Muscle of back (tissue), 11 donors: ENCODE results near the gene TMEM131L. TPM values are rescaled to one million over a fixed set of nuclear protein-coding genes. Genes with fewer than 3 reads are reported as not detected.
"Not testable (repeated sequence)": the region's sequence is repeated elsewhere in the genome, so short reads cannot be mapped to it uniquely, and the experiment has no call there.

Experiments
- DNase-seq, 3 donors: peaks; one replicate each; pipeline versions ENCODE4 v3.0.0 to v3.0.0-alpha.2; 2013
- polyA plus RNA-seq, 10 donors: library from polyadenylated mRNA; unstranded; fragments of 120-200 nt; gene quantifications; one replicate each; pipeline ENCODE4 v1.2.1, GENCODE V29; 2013; ENCODE audit not compliant: insufficient read length in 10 of 10

Gene TMEM131L
- polyA plus RNA-seq, 10 donors = 31.5 to 66.6 (median 49.6) TPM

DNA sequence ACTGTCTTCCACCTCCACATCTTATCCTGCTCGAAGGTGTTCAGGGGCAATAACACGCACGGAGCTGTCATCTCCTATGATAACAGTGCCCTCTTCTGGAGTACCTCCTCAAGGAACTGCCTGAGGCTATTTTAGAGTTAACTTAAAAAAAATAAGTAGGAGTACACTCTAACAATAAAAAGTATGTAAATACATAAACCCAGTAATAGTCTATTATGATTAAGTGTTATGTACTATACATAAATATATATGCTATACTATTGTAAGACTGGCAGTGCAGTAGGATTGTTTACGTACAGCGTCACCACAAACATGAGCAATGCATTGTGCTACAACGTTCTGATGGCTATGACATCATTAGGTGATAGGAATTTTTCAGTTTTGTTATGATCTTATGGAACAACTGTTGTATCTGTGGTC lies 183.4 kb downstream of the TMEM131L start:
- no peak for DNase-seq

DNA sequence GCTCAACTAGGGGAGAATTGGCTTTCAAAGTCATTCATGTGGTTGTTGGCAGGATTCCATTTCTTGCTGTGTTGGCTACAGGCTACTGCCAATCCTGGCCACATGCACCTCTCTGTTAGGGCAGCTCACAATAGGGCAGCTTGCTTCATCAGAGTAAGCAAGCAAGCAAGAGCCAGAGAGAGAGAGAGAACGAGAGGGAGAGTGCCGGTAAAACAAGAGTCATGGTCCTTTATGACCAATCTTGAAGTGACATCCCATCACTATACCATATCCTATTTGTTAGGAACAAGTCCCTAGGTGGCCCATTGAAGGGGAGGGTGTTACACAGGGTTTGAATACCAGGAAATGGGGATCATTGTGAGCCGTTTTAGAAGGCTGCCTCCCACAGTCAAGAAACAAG lies 185.0 kb downstream of the TMEM131L start:
- DNase-seq = no peak

DNA sequence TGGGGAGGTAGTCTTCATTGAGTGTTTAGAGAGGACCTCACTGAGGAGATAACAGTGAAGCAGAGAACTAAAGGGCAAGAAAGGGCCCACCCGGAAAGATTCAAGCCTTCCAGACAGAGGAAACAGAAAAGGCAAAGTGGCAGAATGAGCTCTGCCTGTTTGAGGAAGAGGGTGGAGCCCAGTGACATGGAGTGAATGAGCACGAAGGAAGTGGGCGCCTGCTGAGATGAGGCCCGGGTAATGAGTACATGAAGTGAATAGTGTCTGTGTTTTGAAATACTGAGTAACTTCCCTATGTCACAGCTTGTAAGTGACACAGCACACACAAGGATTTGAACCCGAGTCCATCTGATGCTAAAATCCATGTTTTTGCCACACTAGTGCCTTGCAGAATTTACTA lies 185.4 kb downstream of the TMEM131L start:
- DNase-seq = peak in 2 of 3 donors; percentile 20 to 34

DNA sequence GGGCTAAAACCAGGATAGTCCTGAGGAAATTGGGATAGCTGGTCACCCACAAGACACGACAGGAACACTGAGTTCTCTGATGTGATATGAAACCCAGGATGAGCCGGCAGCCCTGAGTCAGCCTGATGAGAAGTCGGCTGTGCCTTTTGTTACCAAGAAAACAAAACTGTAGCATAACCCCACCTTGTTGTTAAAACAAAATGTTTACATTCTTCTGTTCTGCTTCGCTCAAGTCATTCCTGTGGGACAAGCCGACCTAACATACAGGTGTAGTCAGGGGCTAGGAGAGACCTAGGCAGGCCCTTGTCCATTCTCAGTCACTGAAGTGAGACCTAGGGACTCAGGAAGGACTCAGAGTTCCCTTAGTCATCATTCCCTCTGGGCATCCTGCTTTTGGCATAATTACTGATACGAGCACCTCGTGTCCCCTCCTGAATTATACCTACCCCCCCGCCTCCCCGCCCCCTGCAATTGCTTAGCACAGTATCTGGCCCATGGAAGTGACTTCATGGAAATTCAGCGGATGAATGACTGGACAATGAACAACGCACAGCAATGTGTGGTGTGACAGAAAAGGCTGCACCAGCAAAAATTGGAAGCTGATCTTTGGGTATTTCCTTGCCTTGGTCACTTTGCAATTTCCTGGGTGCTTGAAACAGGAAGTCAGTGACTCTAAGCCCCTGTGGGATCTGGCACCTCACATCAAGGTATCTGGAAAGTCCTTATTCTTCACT lies 186.1 kb downstream of the TMEM131L start:
- peak in 1 of 3 donors; percentile 11 for DNase-seq

DNA sequence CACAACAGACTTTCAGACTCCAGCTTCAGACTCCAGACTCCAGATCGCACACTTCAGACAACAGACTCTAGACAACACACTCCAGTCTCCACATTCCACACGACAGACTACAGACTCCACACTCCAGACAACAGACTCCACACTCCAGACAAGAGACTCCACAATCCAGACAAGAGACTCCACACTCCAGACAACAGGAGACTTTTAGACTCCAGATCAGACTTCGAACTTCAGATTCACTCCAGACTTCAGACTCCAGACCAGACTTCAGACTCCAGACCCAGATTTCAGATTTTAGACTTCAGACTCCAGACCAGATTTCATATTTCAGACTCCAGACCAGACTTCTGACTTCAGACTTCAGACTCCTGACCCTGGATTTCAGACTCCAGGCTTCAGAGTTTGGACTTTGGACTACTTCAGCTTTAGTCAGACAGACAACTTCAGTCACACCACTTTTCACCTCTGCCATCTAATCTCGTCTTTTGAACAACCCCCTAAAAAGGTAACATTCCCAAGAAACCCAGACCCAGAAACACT lies 188.9 kb downstream of the TMEM131L start:
- DNase-seq = no peak

DNA sequence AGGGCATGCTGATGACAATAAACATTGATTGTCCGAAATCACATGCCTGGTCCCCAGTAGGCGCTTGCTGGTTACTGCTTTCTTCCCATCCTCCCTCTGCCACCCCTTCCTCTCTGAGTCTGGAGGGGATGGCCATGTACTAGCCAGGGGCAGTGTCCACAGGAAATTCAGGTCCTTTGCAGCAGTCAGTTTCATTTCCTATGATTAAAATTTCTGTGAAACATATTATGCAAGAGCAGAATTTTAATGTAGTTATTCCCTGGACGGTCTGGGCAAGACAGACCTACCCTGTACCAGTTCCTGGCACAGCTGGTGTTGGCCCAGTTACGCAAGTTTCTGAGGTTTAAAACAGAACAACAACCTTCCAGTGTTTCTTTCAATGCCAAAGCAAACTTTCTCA lies 189.8 kb downstream of the TMEM131L start:
- DNase-seq = peak in 1 of 3 donors; percentile 10

- peak in 1 of 3 donors; percentile 43 for DNase-seq
These were observed 195.2 kb downstream of the TMEM131L start for GRCh38 chr4:153661215-153661822.

- no peak for DNase-seq
These were observed 195.7 kb downstream of the TMEM131L start for GRCh38 chr4:153661908-153662307.

DNA sequence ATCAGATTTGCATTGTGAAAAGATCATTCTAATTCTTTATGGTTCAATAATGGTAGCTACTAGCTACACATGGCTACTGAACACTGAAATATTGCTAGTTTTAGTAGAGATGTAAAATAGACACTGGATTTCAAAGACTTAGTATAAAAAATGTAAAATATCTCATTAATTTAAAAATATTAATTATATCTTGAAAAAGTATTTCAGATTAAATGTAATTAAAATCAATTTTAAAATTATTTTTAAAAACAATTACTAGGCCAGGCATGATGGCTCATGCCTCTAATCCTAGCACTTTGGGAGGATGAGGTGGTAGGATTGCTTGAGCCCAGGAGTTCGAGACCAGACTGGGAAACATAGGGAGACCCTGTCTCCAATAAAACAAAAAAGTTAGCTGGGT lies 197.5 kb downstream of the TMEM131L start:
- no peak for DNase-seq

DNA sequence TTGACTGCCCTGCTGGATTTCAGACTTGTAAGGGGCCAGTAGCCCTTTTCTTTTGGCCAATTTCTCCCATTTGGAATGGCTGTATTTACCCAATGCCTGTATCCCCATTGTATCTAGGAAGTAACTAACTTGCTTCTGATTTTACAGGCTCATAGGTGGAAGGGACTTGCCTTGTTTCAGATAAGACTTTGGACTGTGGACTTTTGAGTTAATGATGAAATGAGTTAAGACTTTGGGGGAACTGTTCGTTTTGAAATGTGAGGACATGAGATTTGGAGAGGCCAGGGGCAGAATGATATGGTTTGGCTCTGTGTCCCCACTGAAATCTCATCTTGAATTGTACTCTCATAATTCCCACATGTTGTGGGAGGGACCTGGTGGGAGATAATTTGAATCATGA lies 200.3 kb downstream of the TMEM131L start:
- not testable (repeated sequence) for DNase-seq

DNA sequence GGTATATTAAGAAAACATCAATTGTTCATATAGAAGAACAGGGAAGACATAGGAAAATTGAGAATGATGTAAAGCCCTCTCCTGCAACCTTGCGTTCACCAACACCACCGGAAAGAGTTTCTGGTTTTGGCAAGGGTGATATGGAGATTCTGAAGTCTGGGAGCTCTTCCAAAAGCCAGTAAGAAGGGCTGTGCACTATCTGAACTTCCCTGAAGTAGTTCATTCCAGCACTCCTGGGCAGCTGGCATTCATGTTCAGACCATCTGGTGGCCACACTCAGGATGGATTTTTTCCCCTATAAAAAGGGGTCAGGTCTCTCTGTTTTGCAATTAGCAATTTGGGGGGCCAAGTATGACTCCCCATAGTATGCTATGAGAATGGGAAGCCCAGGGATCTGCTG lies 202.5 kb downstream of the TMEM131L start:
- DNase-seq = no peak

DNA sequence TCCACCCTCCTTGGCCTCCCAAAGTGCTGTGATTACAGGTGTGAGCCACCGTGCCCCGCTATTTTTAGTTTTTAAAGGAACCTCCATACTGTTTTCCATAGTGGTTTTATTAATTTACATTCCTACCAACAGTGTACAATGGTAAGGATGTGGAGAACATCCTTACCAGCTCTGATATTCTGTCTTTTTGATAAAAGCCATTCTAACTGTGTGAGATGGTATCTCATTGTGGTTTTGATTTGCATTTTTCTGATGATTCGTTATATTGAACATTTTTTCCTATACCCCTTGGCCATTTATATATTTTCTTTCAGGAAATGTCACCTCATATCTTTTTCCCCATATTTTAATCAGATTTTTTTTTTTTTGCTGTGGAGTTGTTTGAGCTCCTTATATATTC lies 203.7 kb downstream of the TMEM131L start:
- DNase-seq = no peak

DNA sequence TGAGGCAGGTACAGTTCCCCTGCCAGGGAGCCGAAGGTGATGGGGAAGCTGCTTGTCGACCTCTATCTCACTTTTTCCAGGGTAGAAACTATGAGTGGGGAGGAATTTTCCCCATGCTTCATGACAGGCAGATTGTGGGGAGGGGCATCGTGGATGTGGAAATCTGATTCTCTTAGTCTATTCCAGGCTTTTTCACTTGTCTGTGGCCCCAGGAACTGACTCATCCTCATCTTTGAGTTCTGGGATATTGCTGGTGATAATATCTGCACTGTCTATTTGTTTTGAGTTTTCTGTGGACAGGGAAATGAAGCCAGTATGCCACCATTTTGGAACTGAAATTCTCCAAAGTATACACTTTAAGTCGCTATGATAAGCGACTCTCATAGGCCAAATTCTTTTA lies 210.3 kb downstream of the TMEM131L start:
- DNase-seq = no peak

DNA sequence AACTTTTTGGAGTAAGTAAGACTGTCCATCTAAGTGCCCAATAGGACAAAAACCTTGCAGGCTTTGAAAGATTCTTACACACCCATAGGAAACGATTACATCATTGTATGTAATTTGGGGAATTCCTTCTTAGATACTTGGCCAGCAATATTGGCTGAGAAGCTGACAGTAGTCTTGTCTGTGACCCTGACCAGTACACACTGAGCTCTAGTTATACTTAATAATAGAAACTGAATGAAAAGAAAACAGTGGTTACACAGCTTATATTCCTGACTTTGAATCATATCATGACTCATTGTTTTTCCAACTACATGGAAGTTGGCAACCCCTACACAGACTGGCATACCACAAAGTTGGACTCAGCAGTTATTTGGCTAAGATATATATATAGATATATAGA lies 210.8 kb downstream of the TMEM131L start:
- DNase-seq = no peak

DNA sequence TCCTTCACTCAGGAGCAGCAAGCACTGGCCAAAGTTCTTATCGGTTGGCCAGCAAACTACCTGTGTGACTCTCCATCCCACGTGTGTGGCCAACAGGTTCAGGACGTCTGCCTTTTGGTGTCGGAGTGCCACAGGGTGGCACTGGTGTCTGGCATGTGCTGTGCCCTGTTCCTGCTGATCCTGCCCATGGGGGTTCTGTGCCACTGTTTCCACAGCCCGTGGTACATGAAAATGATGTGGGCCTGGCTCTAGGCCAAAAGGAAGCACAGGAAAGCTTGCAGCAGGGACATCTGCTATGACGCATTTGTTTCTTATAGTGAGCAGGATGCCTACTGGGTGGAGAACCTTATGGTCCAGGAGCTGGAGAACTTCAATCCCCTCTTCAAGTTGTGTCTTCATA lies 213.3 kb downstream of the TMEM131L start:
- no peak for DNase-seq

DNA sequence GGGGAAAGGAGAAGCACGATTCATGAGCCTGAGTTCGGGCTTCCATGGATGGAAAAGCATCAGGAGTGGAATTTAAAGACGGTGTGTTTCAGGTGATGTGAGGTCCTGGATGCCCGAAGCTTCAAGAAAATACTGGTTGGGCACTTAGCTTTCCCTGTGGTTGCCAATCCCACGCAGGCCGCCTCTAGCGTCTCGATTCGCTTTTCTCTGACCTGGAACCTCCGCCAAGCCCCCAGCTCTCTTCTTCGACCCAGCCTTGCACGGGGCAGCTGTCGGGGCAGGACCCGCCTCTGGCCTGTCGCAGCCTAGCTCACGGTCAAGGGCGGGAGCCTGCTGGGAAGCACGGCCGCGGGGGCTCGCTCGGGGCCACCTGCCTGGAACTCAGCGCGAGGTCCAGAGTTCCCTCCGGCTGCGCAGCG lies 217.6 kb downstream of the TMEM131L start:
- no peak for DNase-seq

- DNase-seq = peak; percentile 16 to 82 (median 57)
These were observed 218.2 kb downstream of the TMEM131L start, which contains the start of gene TLR2 for GRCh38 chr4:153684182-153684970. Gene TLR2, plus strand, starts transcription at chr4:153684280. Its CDS starts 18,628 bp downstream, at chr4:153702908.

- no peak for DNase-seq
These were observed 218.8 kb downstream of the TMEM131L start for GRCh38 chr4:153684971-153685371.
